HCT116 (cell line): ENCODE results near the gene ERC2. TPM values are rescaled to one million over a fixed set of nuclear protein-coding genes. Genes with fewer than 3 reads are reported as not detected.

Experiments used
- ATAC-seq: fragments of 200-7000 bp; cut with Tn5 transposase; 2 replicates; pipeline ENCODE4 v1.9.1; 2020; ENCODE audit warnings: mild to moderate bottlenecking, moderate library complexity
- BruUV-seq: library from RNA; stranded (reverse); fragments of 400-500 nt; replicated peaks from 2 replicates; lab custom pipeline; 2021; lab: Mats Ljungman, UMichigan
- CTCF ChIA-PET: fragments of 300-600 bp; sonication (Branson Sonifier 250); formaldehyde crosslinking; loops from one replicate; lab custom pipeline; 2021; ENCODE audit warnings: antibody characterized with exemption; lab: Charles Lee
- POLR2A ChIA-PET: fragments of 300-600, 350-600 bp; sonication (Branson Sonifier 250); formaldehyde crosslinking; loops from one replicate; lab custom pipeline; 2021; ENCODE audit warnings: antibody characterized with exemption; lab: Charles Lee
- RAD21 ChIA-PET, 2 experiments: fragments of 300-600 bp; sonication (Branson Sonifier 250); formaldehyde crosslinking; loops; one replicate each; lab custom pipeline; 2023; ENCODE audit warnings: low total read pairs in 2 of 2; ENCODE audit not compliant: uncharacterized antibody in 2 of 2, unreplicated experiment in 2 of 2, low non-redundant PET in 1 of 2; lab: Charles Lee
- DNase-seq: peaks from one replicate; pipeline ENCODE4 v3.0.0-alpha.2; 2010; ENCODE audit warnings: low read depth, low spot score
- H2AFZ ChIP-seq: fragments of 200-600 bp; shearing (Covaris generic), sonication (generic); 2 replicates; pipeline ENCODE4 v1.6.1; 2017; ENCODE audit warnings: low read depth, mixed run types, mixed read lengths, antibody characterized with exemption, low read length; ENCODE audit not compliant: poor library complexity, severe bottlenecking
- H3K27ac ChIP-seq: 2 replicates; pipeline ENCODE4 v1.5.1; 2012; ENCODE audit warnings: low read depth, low read length
- H3K27me3 ChIP-seq: fragments of 200-600 bp; sonication (generic); 2 replicates; pipeline ENCODE4 v1.6.1; 2016; ENCODE audit warnings: mixed run types, low read length, mixed read lengths; ENCODE audit not compliant: insufficient read depth
- H3K36me3 ChIP-seq, 2 experiments: fragments of 200-500 bp in 1 of 2; fragments of 200-600 bp in 1 of 2; sonication (Bioruptor generic) in 1 of 2; sonication (generic) in 1 of 2; 2 replicates each; pipeline versions ENCODE4 v1.5.1 to v1.6.1; 2014 to 2016; ENCODE audit warnings: low read length in 2 of 2, inconsistent platforms in 1 of 2, mixed read lengths in 1 of 2, mixed run types in 1 of 2; ENCODE audit not compliant: insufficient read depth in 2 of 2, control insufficient read depth in 1 of 2
- H3K4me1 ChIP-seq, 2 experiments: fragments of 200-600 bp in 1 of 2; sonication (generic) in 1 of 2; 2 replicates each; pipeline versions ENCODE4 v1.5.1 to v1.6.1; 2012 to 2017; ENCODE audit warnings: low read length in 2 of 2, inconsistent platforms in 1 of 2, mild to moderate bottlenecking in 1 of 2, mixed read lengths in 1 of 2, mixed run types in 1 of 2, moderate library complexity in 1 of 2; ENCODE audit not compliant: insufficient read depth in 2 of 2, control insufficient read depth in 1 of 2
- H3K4me2 ChIP-seq: fragments of 200-600 bp; sonication (generic); 2 replicates; pipeline ENCODE4 v1.6.1; 2017; ENCODE audit warnings: mixed run types, low read length, mixed read lengths
- H3K4me3 ChIP-seq, 2 experiments: fragments of 200-600 bp in 1 of 2; sonication (generic) in 1 of 2; replicated peaks in 1 of 2; 2 replicates each; pipeline ENCODE4 v1.5.1; 2011 to 2016; ENCODE audit warnings: low read length in 2 of 2, control low read depth in 1 of 2, low read depth in 1 of 2, mild to moderate bottlenecking in 1 of 2, mixed read lengths in 1 of 2, mixed run types in 1 of 2
- H3K79me2 ChIP-seq: fragments of 200-600 bp; sonication (generic); 2 replicates; pipeline ENCODE4 v1.6.1; 2017; ENCODE audit warnings: mild to moderate bottlenecking, mixed run types, low read length, moderate library complexity, mixed read lengths; ENCODE audit not compliant: insufficient read depth
- H3K9ac ChIP-seq: fragments of 200-600 bp; sonication (generic); 2 replicates; pipeline ENCODE4 v1.6.1; 2016; ENCODE audit warnings: low read length, mixed read lengths
- H3K9me2 ChIP-seq: fragments of 200-600 bp; sonication (generic), shearing (Covaris generic); 2 replicates; pipeline ENCODE4 v1.6.1; 2017; ENCODE audit warnings: mixed run types, mild to moderate bottlenecking, moderate library complexity; ENCODE audit not compliant: insufficient read depth
- H3K9me3 ChIP-seq, 2 experiments: fragments of 200-500 bp in 1 of 2; fragments of 200-600 bp in 1 of 2; sonication (Bioruptor generic) in 1 of 2; sonication (generic) in 1 of 2; 2 replicates each; pipeline ENCODE4 v1.6.1; 2014 to 2017; ENCODE audit warnings: low read length in 2 of 2, mixed read lengths in 2 of 2, inconsistent platforms in 1 of 2, low read depth in 1 of 2, mild to moderate bottlenecking in 1 of 2, mixed run types in 1 of 2, moderate library complexity in 1 of 2; ENCODE audit not compliant: control insufficient read depth in 1 of 2, insufficient read depth in 1 of 2
- H4K20me1 ChIP-seq: fragments of 200-600 bp; sonication (generic), shearing (Covaris generic); 2 replicates; pipeline ENCODE4 v1.6.1; 2017; ENCODE audit warnings: mixed run types, mild to moderate bottlenecking, moderate library complexity; ENCODE audit not compliant: insufficient read depth
- EGR1 ChIP-seq: IDR thresholded peaks from 2 replicates; pipeline ENCODE4 v1.6.1; 2012; ENCODE audit warnings: low read depth
- ELF1 ChIP-seq: IDR thresholded peaks from 2 replicates; pipeline ENCODE4 v1.6.1; 2012; ENCODE audit warnings: low read depth, borderline replicate concordance
- EZH2 ChIP-seq: fragments of 200-600 bp; sonication (generic); IDR thresholded peaks from 2 replicates; pipeline ENCODE4 v1.6.1; 2017; ENCODE audit warnings: antibody characterized with exemption, mixed run types
- JUND ChIP-seq: IDR thresholded peaks from 2 replicates; pipeline ENCODE4 v1.6.1; 2012
- POLR2AphosphoS5 ChIP-seq: IDR thresholded peaks from 2 replicates; pipeline ENCODE4 v1.6.1; 2011; ENCODE audit warnings: mild to moderate bottlenecking, low read depth, low read length, moderate library complexity
- SIN3A ChIP-seq: IDR thresholded peaks from 2 replicates; pipeline ENCODE4 v1.6.1; 2012; ENCODE audit warnings: low read depth
- SP1 ChIP-seq: IDR thresholded peaks from 2 replicates; pipeline ENCODE4 v1.6.1; 2012; ENCODE audit warnings: low read depth
- SRF ChIP-seq: IDR thresholded peaks from 2 replicates; pipeline ENCODE4 v1.6.1; 2012; ENCODE audit warnings: low read depth
- YY1 ChIP-seq: IDR thresholded peaks from 2 replicates; pipeline ENCODE4 v1.6.1; 2011; ENCODE audit warnings: low read length, low read depth, moderate library complexity, mild to moderate bottlenecking; ENCODE audit not compliant: insufficient replicate concordance; ENCODE audit errors: extremely low read depth
- ZNF274 ChIP-seq: fragments of 200-500 bp; sonication (Bioruptor generic); IDR thresholded peaks from 2 replicates; pipeline ENCODE4 v1.6.1; 2014; ENCODE audit warnings: mild to moderate bottlenecking, low read depth, low read length, inconsistent platforms
- intact Hi-C: fragments of 100-400 bp; cut with micrococcal nuclease; formaldehyde crosslinking; loops from 2 replicates; pipeline ENCODE4 v1.10.0; 2022
- total RNA-seq: library from RNA; stranded (reverse); gene quantifications from one replicate; pipeline ENCODE4 v1.2.1, GENCODE V29; 2021; ENCODE audit not compliant: unreplicated experiment
- TF ChIP-seq, protein P1 (sequence below): IDR thresholded peaks from 2 replicates; pipeline ENCODE4 v1.6.1; 2012; ENCODE audit warnings: low read depth

ERC2 gene
- total RNA-seq, 1 experiment from 2014 or later = not detected

DNA sequence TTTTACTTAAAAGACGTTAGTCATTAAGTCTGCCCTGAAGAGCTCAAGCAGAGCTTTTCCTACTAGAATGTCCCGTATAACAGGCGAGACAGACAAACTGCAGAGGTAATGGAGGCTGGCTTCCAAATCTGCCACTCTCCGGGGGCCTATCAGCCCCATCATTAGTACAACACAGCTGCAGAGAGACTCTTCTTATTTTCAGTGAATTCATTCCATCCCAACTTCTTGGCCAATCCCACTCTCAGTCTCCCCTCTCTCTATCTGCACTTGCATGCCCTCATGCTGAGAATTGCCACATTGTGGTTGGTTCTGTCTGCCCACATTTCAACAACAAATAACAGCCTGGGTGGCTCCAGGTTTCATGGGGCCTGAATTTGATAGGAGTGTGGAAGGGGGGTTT lies 412.7 kb downstream of the ERC2 start:
- BruUV-seq = no TSS peak
- CTCF ChIA-PET = no interaction called here
- no peaks in the 10 kb centered on the region for H3K9me2 ChIP-seq
- no peaks in the 10 kb centered on the region for H3K27me3 ChIP-seq
- H2AFZ ChIP-seq = no peak overlapping the region
- DNase-seq = no peak
- POLR2A ChIA-PET = no interaction called here
- H3K4me3 ChIP-seq = no peak overlapping the region
- no peaks in the 10 kb centered on the region for H3K36me3 ChIP-seq
- H3K9me3 ChIP-seq = no peaks in the 10 kb centered on the region
- no peaks in the 10 kb centered on the region for H3K79me2 ChIP-seq
- TF ChIP-seq ZNF274 (no peak), YY1 (no peak), EZH2 (no peak), POLR2AphosphoS5 (no peak), SP1 (no peak), JUND (no peak), SRF (no peak), ELF1 (no peak), EGR1 (no peak), SIN3A (no peak)
- TF ChIP-seq, protein P1, sequence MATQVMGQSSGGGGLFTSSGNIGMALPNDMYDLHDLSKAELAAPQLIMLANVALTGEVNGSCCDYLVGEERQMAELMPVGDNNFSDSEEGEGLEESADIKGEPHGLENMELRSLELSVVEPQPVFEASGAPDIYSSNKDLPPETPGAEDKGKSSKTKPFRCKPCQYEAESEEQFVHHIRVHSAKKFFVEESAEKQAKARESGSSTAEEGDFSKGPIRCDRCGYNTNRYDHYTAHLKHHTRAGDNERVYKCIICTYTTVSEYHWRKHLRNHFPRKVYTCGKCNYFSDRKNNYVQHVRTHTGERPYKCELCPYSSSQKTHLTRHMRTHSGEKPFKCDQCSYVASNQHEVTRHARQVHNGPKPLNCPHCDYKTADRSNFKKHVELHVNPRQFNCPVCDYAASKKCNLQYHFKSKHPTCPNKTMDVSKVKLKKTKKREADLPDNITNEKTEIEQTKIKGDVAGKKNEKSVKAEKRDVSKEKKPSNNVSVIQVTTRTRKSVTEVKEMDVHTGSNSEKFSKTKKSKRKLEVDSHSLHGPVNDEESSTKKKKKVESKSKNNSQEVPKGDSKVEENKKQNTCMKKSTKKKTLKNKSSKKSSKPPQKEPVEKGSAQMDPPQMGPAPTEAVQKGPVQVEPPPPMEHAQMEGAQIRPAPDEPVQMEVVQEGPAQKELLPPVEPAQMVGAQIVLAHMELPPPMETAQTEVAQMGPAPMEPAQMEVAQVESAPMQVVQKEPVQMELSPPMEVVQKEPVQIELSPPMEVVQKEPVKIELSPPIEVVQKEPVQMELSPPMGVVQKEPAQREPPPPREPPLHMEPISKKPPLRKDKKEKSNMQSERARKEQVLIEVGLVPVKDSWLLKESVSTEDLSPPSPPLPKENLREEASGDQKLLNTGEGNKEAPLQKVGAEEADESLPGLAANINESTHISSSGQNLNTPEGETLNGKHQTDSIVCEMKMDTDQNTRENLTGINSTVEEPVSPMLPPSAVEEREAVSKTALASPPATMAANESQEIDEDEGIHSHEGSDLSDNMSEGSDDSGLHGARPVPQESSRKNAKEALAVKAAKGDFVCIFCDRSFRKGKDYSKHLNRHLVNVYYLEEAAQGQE = no peak
- H3K27ac ChIP-seq = no peak overlapping the region
- intact Hi-C loops = no loop called here
- no peaks in the 10 kb centered on the region for H3K4me1 ChIP-seq
- RAD21 ChIA-PET = no interaction called here
- no peaks in the 10 kb centered on the region for H4K20me1 ChIP-seq
- no peak overlapping the region for H3K9ac ChIP-seq
- no peak for ATAC-seq
- H3K4me2 ChIP-seq = no peak overlapping the region
